Left renal cortex interstitium (tissue), 4 donors: ENCODE data around the gene PRKCI. TPM values are rescaled to one million over a fixed set of nuclear protein-coding genes. Genes with fewer than 3 reads are reported as not detected.
"Not testable (repeated sequence)": the region's sequence is repeated elsewhere in the genome, so short reads cannot be mapped to it uniquely, and the experiment has no call there.

ENCODE experiments used
- DNase-seq, 4 donors: peaks; one replicate each; pipeline ENCODE4 v3.0.0-alpha.2; 2013; ENCODE audit warnings: low read depth in 4 of 4, low spot score in 2 of 4, missing footprints in 1 of 4
- polyA plus RNA-seq, 4 donors: library from polyadenylated mRNA; unstranded; fragments of 120-200 nt; gene quantifications; one replicate each; pipeline ENCODE4 v1.2.1, GENCODE V29; 2013; ENCODE audit not compliant: insufficient read length in 4 of 4

Gene PRKCI
- polyA plus RNA-seq, 4 donors, result 58.4 to 101 (median 65.0) TPM

- no peak for DNase-seq
These were observed 108.9 kb downstream of the PRKCI start for GRCh38 chr3:170331143-170331542.

- no peak for DNase-seq
These were observed 115.2 kb downstream of the PRKCI start for GRCh38 chr3:170337420-170337819.

DNA sequence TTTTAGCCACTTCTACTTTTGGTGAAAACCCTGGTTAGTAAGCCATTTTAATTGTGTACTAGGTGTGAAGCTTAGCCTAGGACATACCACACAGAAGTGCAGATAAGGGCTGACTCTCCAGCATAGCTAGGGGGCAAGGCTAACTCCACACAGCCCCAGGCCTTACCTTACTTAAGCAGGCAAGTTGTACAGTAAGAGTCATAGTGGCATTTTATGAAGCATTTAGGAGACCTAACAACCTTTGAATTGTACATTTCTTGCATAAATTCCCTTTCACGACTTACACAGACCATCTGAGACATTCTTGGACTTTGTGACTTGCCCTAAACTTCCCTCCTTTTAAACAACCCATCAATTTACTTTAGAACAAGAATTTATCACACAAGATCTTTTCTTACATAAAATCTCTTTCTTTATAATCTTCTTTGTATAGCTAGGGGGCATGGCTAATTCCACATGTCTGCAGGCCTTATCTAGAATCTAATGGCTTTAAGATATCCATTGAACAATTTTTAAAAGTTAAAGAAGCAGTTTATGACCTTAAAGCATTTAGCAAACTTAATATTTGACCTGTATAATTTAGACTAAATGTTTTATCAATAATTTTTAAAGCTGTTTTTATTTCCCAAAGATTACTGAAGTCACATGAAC lies 116.6 kb downstream of the PRKCI start:
- DNase-seq, result no peak

DNA sequence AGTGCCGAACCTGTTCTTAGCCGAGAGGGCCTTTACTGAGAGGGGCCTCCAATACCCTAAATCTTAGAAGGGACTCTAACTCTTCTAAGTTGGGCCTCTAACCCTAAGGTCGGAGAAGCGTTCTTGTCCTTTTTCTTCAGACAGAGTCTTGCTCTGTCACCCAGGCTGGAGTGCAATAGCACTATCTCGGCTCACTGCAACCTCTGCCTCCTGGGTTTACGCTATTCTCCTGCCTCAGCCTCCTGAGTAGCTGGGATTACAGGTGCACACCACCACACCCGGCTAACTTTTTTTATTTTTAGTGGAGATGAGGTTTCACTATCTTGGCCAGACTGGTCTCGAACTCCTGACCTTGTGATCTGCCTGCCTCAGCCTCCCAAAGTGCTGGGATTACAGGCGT lies 120.0 kb downstream of the PRKCI start:
- not testable (repeated sequence) for DNase-seq

DNA sequence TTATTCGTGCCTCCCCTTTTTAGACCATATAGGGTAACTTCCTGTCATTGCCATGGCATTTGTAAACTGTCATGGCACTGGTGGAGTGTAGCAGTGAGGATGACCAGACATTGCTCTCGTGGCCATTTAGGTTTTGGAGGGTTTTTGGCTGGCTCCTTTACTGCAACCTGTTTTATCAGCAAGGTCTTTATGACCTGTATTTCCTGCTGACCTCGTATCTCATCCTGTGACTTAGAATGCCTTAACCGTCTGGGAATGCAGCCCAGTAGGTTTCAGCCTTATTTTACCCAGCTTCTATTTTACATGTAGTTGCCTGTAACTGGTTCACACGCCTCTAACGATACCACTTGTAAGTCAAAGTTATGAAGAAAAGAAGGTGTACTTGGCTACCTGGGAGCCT lies 121.6 kb downstream of the PRKCI start:
- not testable (repeated sequence) for DNase-seq

- DNase-seq, result no peak
These were observed 122.7 kb downstream of the PRKCI start for GRCh38 chr3:170344971-170345370.

- no peak for DNase-seq
These were observed 124.5 kb downstream of the PRKCI start for GRCh38 chr3:170346481-170347392.

DNA sequence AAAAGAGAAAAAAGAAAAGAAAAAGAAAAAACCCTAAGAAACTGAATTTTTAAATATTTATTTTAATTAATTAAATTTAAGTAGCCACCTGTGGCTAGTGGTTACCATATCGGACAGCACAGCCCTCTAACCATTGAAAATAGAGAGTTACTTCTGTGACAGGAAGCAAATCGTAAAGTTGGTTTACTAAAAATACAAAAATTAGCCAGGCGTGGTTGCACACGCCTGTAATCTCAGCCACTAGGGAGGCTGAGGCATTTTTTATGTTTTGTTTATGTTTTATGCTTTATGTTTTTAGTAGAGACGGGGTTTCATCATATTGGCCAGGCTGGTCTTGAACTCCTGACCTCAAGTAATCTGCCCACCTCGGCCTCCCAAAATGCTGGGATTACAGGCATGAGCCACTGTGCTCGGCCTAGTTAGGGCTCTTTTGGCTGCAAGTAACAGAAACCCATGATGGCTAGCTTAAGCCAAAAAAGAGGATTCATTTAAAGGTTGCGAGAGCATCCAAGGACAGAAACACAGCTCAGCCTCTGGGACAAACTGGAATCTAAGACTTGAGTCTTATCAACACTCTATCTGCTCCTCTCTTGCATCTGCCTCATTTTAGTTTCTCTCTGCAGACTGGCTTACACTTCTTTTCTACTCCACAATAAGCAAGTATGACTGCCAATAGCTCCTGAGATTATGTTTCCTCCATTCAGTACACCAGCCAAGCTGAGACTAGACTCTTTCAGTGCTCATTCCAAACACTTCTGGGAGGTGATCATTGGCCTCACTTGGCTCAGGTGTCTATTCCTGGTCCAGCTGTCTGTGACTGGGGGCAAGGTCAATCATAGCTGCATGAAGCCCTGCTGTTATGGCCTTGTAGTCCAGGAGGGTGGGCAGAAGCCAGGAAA lies 128.5 kb downstream of the PRKCI start:
- DNase-seq, result no peak

GRCh38 chr3:170352936-170353335 lies 130.7 kb downstream of the PRKCI start:
- no peak for DNase-seq

DNA sequence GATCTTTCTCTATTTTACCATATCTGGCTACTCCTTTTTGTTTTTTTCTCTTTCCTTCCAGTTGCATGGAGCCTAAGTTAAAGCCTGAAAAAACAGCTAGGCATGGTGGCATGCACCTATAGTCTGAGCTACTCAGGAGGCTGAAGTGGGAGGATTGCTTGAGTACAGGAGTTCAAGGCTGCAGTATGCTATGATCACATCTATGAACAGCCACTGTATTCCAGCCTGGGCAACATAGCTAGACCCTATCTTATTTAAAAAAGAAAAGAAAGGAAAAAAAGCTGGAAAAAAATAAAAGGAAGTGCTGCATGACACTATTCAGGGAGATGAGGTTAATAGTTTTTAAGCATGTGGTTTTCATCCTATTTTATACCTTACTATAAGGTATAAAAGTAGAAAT lies 131.3 kb downstream of the PRKCI start:
- DNase-seq, result no peak

GRCh38 chr3:170354760-170355159 lies 132.5 kb downstream of the PRKCI start:
- DNase-seq, result no peak

Other genes with a start within 250 kb of the PRKCI start
- gene GPR160, start 184.4 kb upstream of the PRKCI start, polyA plus RNA-seq, result 10 to 100 TPM; 33.0 to 46.1 (median 38.0) TPM
- 10 to 100 TPM; 18.2 to 44.6 (median 29.1) TPM for gene PHC3, start 40.7 kb upstream of the PRKCI start, polyA plus RNA-seq
- gene SKIL, start 135.3 kb downstream of the PRKCI start, polyA plus RNA-seq, result 10 to 100 TPM; 39.8 to 59.4 (median 42.7) TPM
- gene CLDN11, start 196.4 kb downstream of the PRKCI start, polyA plus RNA-seq, result 100 to 1,000 TPM; 194 to 292 (median 224) TPM